H7 (cell line): Measurements from ENCODE around the gene KMT5C. TPM values are rescaled to one million over a fixed set of nuclear protein-coding genes. Genes with fewer than 3 reads are reported as not detected.

ENCODE experiments used
- DNase-seq: peaks from one replicate; pipeline ENCODE4 v3.0.0; 2012
- H3K27me3 ChIP-seq: 2 replicates; pipeline ENCODE4 v1.6.0; 2011; ENCODE audit warnings: mild to moderate bottlenecking, low read length; ENCODE audit not compliant: control insufficient read depth, insufficient read depth
- H3K36me3 ChIP-seq: replicated peaks from 2 replicates; pipeline ENCODE4 v1.5.1; 2011; ENCODE audit warnings: low read length; ENCODE audit not compliant: control insufficient read depth, insufficient read depth
- H3K4me3 ChIP-seq: 2 replicates; pipeline ENCODE4 v1.5.1; 2011; ENCODE audit warnings: low read depth, mild to moderate bottlenecking, control low read depth, low read length, moderate library complexity; ENCODE audit not compliant: insufficient read depth
- total RNA-seq: library from RNA; depleted of rRNA; stranded (reverse); fragments of >200 nt; shearing (Covaris generic); gene quantifications from 2 replicates; pipeline ENCODE4 v1.2.3, GENCODE V29; 2014; rRNA removed

The KMT5C gene
- total RNA-seq = 36.1 and 58.9 TPM in 2 replicates

DNA sequence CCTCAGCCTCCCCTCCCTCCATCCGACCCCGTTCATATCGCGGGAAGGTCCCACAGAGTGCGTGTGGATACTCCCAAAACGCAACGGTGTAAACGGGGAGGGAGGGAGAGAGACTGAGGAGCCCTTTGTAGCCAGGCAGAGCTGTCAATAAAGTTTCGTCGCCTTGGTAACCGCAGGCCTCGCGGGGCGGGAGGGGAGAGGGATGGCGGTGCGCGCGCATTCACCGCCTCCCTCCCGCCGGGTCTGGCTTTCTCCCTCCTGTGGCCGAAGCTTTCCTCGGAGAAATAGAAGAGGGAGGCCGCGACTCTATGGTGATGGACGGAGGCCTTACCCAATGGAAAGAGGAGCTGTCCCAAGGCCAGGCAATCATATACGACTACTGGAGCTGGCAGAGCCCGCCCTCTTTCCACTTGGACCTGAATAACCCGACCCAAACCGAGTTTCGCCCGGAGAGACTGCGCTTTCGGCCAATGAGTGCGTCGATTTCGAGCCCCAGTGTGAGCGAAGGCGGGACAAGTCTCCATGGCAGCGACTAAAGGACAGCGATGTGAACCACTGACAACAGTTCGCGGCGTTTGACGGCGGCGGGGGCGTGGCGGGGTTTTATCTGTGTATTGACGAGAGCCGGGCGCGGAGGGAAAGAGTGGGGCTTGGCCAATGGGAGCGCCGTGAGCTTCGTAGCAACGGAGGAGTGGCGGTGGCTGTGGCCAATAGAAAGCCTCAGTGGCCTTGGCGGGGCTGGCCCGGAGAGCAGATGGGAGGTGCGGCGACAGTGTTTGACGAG is at the start of gene KMT5C:
KMT5C (plus strand) TSS at position 772 of the 784 bp plus-strand sequence. CDS start 2,061 bp downstream, outside the sequence.
- H3K36me3 ChIP-seq = peaks cover 16% of the 10 kb centered on the region
- peak within 1 kb of the TSS; percentile 73 for H3K4me3 ChIP-seq
- peak; percentile 100 for DNase-seq
- H3K27me3 ChIP-seq = no peaks in the 10 kb centered on the region

- H3K4me3 ChIP-seq = no peak overlapping the region
- no peak for DNase-seq
- H3K27me3 ChIP-seq = no peaks in the 10 kb centered on the region
- peaks cover 19% of the 10 kb centered on the region for H3K36me3 ChIP-seq
Observed at GRCh38 chr19:55297267-55297666, 42.4 kb upstream of the KMT5C start.

DNA sequence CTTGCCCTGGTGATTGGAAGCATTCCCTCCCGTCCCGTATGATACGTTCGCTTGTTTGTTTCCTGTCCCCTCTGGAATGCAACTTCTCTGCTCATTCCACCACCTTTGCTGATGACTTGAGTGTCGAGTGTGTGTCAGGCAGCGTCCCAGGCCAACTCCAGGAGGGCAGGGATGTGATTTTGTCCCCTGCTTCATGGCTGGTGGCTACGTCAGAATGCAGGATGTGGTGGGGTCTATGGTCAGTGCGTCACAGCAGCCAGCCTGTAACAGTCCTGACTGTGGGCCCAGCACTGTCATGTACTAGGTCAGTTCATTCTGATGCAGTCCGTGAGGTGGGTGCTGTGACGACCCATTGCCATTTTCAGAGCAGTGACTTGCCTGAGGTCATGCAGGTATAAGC is 39.7 kb upstream of the KMT5C start:
- Histone ChIP-seq H3K36me3 (peaks cover 23% of the 10 kb centered on the region), H3K4me3 (no peak overlapping the region)

GRCh38 chr19:55300886-55301458 is 38.7 kb upstream of the KMT5C start:
- H3K27me3 ChIP-seq = no peaks in the 10 kb centered on the region
- no peak for DNase-seq
- peaks cover 21% of the 10 kb centered on the region for H3K36me3 ChIP-seq
- no peak overlapping the region for H3K4me3 ChIP-seq

More for the DNA sequence above, 39.7 kb upstream of the KMT5C start:
- no peaks in the 10 kb centered on the region for H3K27me3 ChIP-seq
- no peak for DNase-seq

GRCh38 chr19:55301459-55302317 is 38.0 kb upstream of the KMT5C start:
- Histone ChIP-seq H3K36me3 (peaks cover 23% of the 10 kb centered on the region), H3K27me3 (no peaks in the 10 kb centered on the region), H3K4me3 (peak overlapping the region; percentile 3; the same call in 1 of the 2 replicates)
- DNase-seq = peak; percentile 100

DNA sequence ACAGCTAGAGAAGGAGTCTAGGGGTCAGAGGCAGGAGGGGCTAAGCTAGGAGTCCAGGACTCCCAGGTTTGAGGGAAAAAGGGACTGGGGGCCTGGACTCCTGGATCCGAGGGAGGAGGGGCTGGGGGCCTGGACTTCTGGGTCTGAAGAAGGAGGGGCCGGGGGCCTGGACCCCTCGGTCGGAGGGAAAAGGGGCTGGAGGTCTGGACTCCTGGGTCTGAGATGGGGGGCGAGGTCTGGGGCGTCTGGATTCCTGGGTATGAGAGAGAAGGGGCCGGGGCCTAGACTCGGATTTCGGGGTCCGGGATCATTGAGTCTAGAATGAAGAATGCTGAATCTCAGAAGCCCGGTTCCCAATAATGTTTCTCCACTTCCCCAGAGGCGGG is 37.4 kb upstream of the KMT5C start:
- DNase-seq = no peak
- Histone ChIP-seq H3K4me3 (no peak overlapping the region), H3K36me3 (peaks cover 25% of the 10 kb centered on the region)

GRCh38 chr19:55303477-55303876 is 36.2 kb upstream of the KMT5C start:
- peak; percentile 29 for DNase-seq
- Histone ChIP-seq H3K36me3 (peaks cover 27% of the 10 kb centered on the region), H3K27me3 (no peaks in the 10 kb centered on the region), H3K4me3 (no peak overlapping the region)

More for the DNA sequence above, 37.4 kb upstream of the KMT5C start:
- no peaks in the 10 kb centered on the region for H3K27me3 ChIP-seq

DNA sequence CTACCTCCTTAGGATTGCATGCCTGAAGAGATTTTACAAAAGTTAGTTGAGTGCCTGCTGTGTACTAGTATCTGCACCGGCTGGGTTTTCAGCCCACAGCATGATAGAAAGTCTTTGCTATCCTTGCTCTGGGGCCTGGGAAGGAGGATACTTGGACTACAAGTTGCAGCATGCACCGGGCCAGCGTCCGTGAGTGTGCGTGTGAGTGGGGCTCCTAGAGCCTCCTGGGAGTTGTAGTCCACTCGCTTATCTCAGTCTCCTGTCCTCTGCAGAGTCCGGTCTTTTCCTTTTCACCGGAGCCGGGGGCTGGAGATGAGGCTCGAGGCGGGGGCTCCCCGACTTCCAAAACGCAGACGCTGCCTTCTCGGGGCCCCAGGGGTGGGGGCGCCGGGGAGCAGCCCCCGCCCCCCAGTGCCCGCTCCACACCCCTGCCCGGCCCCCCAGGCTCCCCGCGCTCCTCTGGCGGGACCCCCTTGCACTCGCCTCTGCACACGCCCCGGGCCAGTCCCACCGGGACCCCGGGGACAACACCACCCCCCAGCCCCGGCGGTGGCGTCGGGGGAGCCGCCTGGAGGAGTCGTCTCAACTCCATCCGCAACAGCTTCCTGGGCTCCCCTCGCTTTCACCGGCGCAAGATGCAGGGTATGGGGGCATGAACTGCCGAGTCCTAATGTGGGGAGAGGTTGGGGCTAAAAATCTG is 35.2 kb upstream of the KMT5C start:
- H3K4me3 ChIP-seq = no peak overlapping the region
- H3K36me3 ChIP-seq = peaks cover 34% of the 10 kb centered on the region
- peak; percentile 92 for DNase-seq
- no peaks in the 10 kb centered on the region for H3K27me3 ChIP-seq

DNA sequence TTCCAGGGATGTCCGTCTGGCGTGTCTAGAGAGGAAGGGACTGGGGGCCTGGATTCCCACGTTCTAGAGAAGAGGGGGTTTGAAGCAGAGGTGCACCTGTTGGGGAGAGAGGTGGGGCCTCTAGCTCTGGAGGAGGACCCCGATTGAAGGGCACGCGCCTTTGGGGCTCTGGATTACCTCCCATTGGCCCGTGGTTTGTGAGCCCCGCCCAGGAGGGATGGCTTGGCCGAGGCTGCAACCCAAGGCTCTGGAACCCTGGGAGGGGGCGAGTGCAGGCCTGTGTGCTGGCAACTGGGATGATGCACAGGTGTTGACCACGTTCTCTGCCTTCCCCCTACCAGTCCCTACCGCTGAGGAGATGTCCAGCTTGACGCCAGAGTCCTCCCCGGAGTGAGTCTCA is 34.7 kb upstream of the KMT5C start:
- H3K36me3 ChIP-seq = peaks cover 31% of the 10 kb centered on the region
- H3K27me3 ChIP-seq = no peaks in the 10 kb centered on the region
- peak; percentile 90 for DNase-seq
- H3K4me3 ChIP-seq = no peak overlapping the region

DNA sequence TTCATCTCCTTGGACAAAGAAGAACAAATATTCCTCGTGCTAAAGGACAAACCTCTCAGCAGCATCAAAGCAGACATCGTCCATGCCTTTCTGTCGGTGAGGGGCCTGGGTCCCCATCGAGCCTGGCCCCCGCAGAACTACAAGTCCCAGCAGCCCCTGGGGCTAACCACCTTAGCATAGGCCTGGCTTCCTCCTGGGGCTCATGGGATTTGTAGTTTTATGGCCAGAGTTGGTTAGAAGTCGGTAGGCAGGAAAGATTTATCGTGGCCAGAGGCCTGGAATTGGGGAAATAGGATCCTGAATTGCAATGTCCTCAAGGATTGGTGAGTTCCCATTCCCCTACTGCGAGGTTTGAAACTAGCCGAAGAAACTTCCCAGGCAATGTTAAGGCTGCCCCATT is 34.2 kb upstream of the KMT5C start:
- DNase-seq = peak; percentile 95
- Histone ChIP-seq H3K36me3 (peaks cover 32% of the 10 kb centered on the region), H3K4me3 (no peak overlapping the region), H3K27me3 (no peaks in the 10 kb centered on the region)

GRCh38 chr19:55305983-55306562 is 33.6 kb upstream of the KMT5C start:
- peaks cover 32% of the 10 kb centered on the region for H3K36me3 ChIP-seq
- H3K4me3 ChIP-seq = no peak overlapping the region
- peak; percentile 59 for DNase-seq
- H3K27me3 ChIP-seq = no peaks in the 10 kb centered on the region

- peaks cover 32% of the 10 kb centered on the region for H3K36me3 ChIP-seq
- no peaks in the 10 kb centered on the region for H3K27me3 ChIP-seq
- DNase-seq = no peak
- H3K4me3 ChIP-seq = no peak overlapping the region
Observed at GRCh38 chr19:55306712-55307111, 33.0 kb upstream of the KMT5C start.

DNA sequence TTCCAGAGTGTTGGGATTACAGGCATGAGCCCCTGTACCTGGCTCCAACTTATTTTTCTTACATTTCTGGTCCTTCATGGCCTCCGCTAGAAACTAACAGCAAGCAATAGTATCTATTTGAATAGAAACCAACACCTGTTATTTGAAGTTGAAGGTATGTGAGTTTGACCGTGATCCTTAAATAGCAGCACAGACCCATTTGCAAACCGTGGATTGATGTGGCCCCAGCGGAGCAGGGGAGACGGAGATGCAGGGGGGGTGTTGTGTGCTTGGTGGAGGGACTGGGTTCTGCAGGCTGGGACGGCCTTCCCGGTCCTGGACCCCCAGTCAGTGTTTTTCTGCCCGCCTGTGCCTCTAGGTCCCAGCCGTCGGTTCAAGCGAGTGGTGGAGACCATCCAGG is 31.4 kb upstream of the KMT5C start:
- Histone ChIP-seq H3K4me3 (no peak overlapping the region), H3K27me3 (no peaks in the 10 kb centered on the region), H3K36me3 (peaks cover 25% of the 10 kb centered on the region)
- DNase-seq = peak; percentile 29

DNA sequence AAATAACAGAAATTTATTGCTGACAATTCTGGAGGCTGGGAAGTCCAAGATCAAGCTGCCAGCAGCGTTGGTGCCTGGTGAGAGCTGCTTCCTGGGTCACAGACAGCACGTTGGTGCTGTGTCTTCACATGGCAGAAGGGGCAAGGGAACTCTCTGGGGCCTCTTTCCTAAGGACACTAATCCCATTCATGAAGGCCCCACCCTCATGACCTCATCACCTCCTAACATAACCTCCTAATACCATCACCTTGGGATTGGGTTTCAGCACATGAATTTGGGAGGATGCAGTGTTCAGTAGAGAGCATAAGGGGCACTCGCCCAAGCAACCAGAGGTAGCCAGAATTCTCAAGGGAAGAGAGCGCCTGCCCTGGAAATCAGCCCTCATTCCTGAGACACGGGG is 30.2 kb upstream of the KMT5C start:
- DNase-seq = no peak
- H3K27me3 ChIP-seq = no peaks in the 10 kb centered on the region
- H3K4me3 ChIP-seq = no peak overlapping the region
- H3K36me3 ChIP-seq = peaks cover 22% of the 10 kb centered on the region
